Stimulated activated naive CD8-positive, alpha-beta T cell treated with anti-CD3 and anti-CD28 coated beads, Interleukin-15, amount 100 ng/mL, for 72 hours (primary cell): ENCODE results near the gene TMEM225B.
"Not testable (repeated sequence)": the region's sequence is repeated elsewhere in the genome, so short reads cannot be mapped to it uniquely, and the experiment has no call there.

ENCODE experiments used
- ATAC-seq: fragments of 150-1000 bp; cut with Tn5 transposase; 2 replicates; pipeline ENCODE4 v1.10.0; 2021; ENCODE audit warnings: mild to moderate bottlenecking, moderate library complexity
- DNase-seq, 2 donors: peaks; one replicate each; pipeline ENCODE4 v3.0.0; 2021 to 2022
- H3K27ac Mint-ChIP-seq, 2 donors: one replicate each; pipeline ENCODE4 v1.8.0; 2022; ENCODE audit warnings: mild to moderate bottlenecking in 2 of 2, mixed read lengths in 2 of 2, moderate library complexity in 2 of 2
- H3K27me3 Mint-ChIP-seq: one replicate; pipeline ENCODE4 v1.8.0; 2022; ENCODE audit warnings: mixed read lengths
- H3K4me1 Mint-ChIP-seq: one replicate; pipeline ENCODE4 v1.8.0; 2022; ENCODE audit warnings: mild to moderate bottlenecking, mixed read lengths
- H3K4me3 Mint-ChIP-seq, 2 donors: one replicate each; pipeline ENCODE4 v1.8.0; 2022; ENCODE audit warnings: mild to moderate bottlenecking in 2 of 2, mixed read lengths in 2 of 2, moderate library complexity in 1 of 2
- H3K9me3 Mint-ChIP-seq, 2 donors: one replicate each; pipeline ENCODE4 v1.8.0; 2022; ENCODE audit warnings: mixed read lengths in 2 of 2

Gene TMEM225B

DNA sequence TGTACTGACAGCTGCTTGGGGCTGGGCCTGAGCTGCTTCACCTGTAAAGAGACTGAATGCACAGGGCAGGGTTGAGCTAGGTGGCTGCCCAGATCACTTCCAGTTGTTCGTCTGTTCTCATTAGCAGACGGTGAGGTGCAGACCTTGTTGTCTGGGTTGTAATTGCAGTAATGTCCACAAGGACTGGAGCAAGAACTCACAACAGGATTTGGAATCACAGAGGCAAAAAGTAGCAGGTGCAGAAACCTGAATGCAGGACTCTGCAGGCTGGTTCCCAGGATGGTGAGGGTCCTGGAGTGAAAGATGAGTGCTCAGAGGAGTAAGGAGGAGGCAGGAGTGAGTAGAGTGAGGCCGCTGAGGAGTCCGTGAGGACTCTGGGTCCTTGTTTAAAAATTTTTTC is 27.9 kb downstream of the TMEM225B start:
- no peaks in the 10 kb centered on the region for H3K9me3 Mint-ChIP-seq
- peak overlapping the region; percentile 97 to 100 for H3K4me3 Mint-ChIP-seq
- DNase-seq (no peak), ATAC-seq (no peak)
- peak overlapping the region; percentile 99 to 100 for H3K27ac Mint-ChIP-seq
- peaks cover 94% of the 10 kb centered on the region for H3K4me1 Mint-ChIP-seq
- H3K27me3 Mint-ChIP-seq = no peaks in the 10 kb centered on the region

DNA sequence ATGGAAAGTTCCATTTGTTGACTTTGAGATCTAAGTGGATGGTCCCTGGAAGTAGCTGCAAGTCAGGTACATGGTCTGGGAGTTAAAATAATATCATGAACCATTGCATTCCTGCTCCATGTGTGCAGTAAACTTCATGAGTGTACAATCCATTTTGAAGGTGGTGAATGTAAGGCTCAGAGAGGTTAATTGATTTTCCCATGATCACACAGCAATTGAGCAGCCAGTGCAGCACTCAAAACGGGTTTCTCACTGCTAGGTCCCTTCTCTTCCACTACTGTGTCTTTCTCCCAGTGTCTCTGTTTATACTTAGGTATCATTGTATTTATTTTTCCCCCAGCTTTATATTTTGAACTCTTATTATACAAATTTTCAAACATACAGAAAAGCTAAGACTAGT is 28.6 kb downstream of the TMEM225B start:
- Mint-ChIP-seq H3K4me3 (peak overlapping the region; percentile 97 to 100), H3K9me3 (no peaks in the 10 kb centered on the region), H3K27me3 (no peaks in the 10 kb centered on the region), H3K4me1 (peaks cover 94% of the 10 kb centered on the region), H3K27ac (peak overlapping the region; percentile 99 to 100)
- DNase-seq (no peak), ATAC-seq (no peak)

DNA sequence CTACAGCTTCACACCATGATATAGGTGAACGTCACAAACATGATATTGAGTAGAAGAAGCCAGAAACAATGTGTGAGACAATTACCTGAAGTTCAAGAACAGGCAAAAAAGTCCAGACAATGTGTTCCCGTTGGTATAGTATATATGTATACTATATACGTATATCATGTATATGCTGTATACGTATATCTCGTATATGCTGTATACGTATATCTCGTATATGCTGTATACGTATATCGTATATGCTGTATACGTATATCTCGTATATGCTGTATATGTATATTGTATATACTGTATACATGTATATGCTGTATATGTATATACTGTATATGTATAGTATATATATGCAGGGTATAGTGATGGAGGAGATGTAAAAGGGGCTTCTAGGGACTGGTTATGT is 29.4 kb downstream of the TMEM225B start:
- peaks cover 94% of the 10 kb centered on the region for H3K4me1 Mint-ChIP-seq
- H3K27ac Mint-ChIP-seq = no peak overlapping the region
- no peak overlapping the region for H3K4me3 Mint-ChIP-seq
- no peaks in the 10 kb centered on the region for H3K9me3 Mint-ChIP-seq
- H3K27me3 Mint-ChIP-seq = no peaks in the 10 kb centered on the region
- no peak for ATAC-seq
- no peak for DNase-seq

DNA sequence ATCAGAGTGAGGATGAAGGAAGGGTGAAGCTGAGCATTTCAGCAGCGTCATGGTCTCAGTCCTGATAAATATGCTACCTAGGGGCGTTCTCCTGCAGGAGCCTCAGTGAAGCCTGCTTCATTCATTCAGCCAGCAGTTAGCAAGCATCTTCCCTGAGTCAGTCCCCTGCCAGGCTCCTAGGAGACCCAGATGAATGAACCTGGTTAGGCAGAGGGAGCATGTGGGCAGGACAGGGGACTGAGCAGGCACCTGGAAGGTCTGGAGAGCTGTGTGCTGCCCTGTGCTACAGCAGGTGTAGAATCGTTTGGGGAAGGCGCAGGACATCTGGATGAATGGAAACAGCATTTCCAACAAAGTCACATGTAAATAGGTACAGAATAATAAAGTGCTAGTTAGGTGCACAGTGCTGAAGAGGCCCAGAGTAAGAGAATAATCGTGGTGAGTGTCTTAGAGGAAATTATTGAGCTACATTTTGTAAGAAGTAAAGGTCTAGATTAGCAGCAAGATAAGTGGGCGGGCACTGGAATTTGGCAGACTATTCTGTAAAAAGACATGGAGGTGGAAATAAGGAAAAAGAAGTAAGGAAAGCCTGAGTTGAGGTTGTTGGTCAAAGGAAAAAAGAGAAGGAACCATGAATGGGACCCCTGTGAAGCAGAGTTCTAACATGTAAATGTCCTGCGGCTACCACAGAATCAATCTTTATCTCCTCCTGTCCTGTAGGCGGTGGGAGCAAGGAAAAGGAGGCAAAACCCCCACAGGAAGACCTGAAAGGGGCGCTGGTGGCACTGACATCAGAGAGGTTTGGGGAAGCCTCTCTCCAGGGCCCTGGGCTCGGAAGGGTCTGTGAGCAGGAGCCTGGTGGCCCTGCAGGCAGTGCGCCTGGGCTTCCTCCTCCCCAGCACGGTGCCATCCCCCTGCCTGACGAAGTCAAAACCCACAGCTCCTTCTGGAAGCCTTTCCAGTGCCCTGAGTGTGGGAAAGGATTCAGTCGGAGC is 30.7 kb downstream of the TMEM225B start:
- Mint-ChIP-seq H3K4me1 (peaks cover 92% of the 10 kb centered on the region), H3K27me3 (no peaks in the 10 kb centered on the region), H3K9me3 (no peaks in the 10 kb centered on the region), H3K27ac (peak overlapping the region in 1 of 2 donors; percentile 7), H3K4me3 (peak overlapping the region; percentile 9)
- ATAC-seq = no peak
- DNase-seq = no peak

DNA sequence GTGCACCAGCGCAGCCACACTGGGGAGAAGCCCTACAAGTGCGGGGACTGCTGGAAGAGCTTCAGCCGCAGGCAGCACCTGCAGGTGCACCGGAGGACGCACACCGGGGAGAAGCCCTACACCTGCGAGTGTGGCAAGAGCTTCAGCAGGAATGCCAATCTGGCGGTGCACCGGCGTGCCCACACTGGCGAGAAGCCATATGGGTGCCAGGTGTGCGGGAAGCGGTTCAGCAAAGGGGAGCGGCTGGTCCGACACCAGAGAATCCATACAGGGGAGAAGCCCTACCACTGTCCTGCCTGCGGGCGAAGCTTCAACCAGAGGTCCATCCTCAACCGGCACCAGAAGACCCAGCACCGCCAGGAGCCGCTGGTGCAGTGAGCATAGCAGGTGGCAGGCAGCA is 31.6 kb downstream of the TMEM225B start:
- H3K4me1 Mint-ChIP-seq = peaks cover 86% of the 10 kb centered on the region

DNA sequence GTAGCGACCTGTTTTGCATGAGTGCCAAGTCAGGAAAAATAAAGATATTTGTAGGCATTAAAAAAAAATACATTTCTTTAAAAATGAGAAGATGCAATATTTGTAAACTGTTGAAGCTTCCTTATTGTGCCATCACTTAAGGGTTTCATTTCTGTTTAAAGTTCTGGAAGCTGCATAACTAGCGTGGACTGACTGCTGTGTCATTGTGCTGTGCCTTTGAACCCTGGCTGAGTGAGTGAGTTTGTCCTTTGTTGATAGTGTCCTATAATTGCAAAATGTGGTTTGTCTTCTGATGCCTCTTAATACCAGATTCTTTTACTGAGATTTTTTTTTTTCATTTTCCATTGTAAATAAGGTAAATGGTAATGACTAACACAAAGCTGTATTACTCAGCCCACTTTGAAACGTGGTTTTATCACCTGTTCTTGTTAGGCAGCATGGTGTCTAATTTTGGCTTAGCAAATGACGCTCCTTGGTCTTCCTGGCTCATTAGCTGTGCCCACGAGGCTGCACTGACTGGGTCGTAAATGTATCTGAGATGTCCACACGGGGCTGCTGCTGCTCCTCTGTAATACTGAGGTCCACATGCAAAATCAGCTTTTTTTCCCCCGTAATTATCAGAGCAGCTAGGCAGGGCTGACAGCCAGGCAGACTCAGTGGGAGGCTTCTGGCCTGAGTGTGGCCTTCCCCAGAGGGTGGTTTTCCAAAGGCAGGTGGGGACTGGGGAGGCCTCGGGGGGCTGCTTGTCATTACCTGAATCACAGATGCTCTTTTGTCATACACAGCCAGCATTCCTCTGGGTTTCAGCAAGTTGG is 33.4 kb downstream of the TMEM225B start:
- Mint-ChIP-seq H3K9me3 (no peaks in the 10 kb centered on the region), H3K4me1 (peaks cover 82% of the 10 kb centered on the region), H3K27me3 (no peaks in the 10 kb centered on the region), H3K27ac (peak overlapping the region; percentile 92 to 95), H3K4me3 (peak overlapping the region; percentile 38 to 77)
- ATAC-seq (peak; percentile 98), DNase-seq (peak; percentile 67 to 79)

More for the DNA sequence above, 31.6 kb downstream of the TMEM225B start:
- Mint-ChIP-seq H3K27ac (peak overlapping the region in 1 of 2 donors; percentile 74), H3K27me3 (no peaks in the 10 kb centered on the region), H3K9me3 (no peaks in the 10 kb centered on the region), H3K4me3 (no peak overlapping the region)
- DNase-seq (no peak), ATAC-seq (no peak)

DNA sequence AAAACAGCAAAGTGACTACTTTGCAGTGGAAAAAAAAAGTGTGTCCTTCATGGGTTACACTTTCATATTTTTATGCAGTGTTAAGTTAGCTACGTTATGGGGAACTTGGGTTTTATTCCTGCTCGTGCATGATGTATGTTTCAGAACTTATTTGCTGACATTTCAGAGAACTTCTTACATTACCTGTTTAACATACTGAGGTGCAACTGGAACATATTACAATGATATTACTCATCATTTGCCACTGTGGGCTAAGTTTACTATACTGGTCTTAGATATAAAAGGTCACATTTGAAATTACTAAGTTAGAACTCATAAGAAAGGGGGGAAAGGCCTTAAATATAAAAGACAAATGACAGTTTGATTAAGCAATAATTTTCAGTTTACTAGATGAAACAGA is 39.3 kb downstream of the TMEM225B start:
- not testable (repeated sequence) for DNase-seq, H3K9me3 Mint-ChIP-seq, H3K27me3 Mint-ChIP-seq
- Mint-ChIP-seq H3K27ac (peak overlapping the region; percentile 89 to 93), H3K4me1 (peaks cover 89% of the 10 kb centered on the region), H3K4me3 (peak overlapping the region; percentile 56 to 70)
- ATAC-seq = peak; percentile 96

DNA sequence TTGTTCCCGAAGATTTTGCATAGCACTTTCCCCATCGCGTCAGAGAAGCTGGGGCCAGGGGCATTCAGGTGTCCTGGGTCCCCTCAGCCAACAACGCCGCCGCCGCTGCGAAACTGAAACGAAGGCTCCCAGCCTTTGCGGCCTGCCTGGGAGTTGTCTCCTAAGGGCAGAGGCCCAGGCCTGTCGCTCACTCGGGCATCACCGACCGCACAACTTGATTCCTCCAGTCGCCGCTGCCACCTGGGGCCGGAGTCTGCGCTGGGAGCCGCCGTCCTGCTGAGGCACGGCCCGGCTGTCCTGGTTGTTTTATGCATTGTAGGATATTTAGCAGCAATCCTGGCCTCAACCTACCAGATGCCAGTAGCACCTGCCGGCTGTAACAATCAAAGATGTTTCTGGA is 40.7 kb downstream of the TMEM225B start:
- H3K4me3 Mint-ChIP-seq = no peak overlapping the region
- H3K27ac Mint-ChIP-seq = peak overlapping the region in 1 of 2 donors; percentile 19
- no peaks in the 10 kb centered on the region for H3K27me3 Mint-ChIP-seq
- H3K9me3 Mint-ChIP-seq = peaks cover 7 to 10% of the 10 kb centered on the region in 2 donors
- ATAC-seq (no peak), DNase-seq (no peak)
- H3K4me1 Mint-ChIP-seq = peaks cover 88% of the 10 kb centered on the region

DNA sequence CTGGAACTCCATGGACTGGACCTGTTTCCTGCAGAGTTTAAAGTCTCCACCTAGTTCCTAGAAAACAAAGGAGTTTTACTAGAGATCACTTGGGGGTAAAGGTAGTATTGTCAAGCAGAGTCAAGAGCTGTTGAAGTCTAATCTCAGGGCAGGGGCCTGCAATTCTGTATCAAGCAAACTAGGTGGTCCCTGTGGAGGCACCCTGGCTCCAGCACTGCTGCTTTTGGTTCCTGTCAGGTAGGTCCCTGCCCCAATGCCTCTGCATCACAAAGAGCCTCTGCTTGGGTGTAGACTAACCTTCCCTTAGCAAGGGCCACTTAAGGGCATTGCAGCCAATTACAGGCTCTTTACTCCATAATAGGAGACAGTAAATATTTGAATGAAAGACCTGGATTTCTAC is 41.2 kb downstream of the TMEM225B start:
- no peak for DNase-seq
- H3K27ac Mint-ChIP-seq = peak overlapping the region in 1 of 2 donors; percentile 19
- H3K27me3 Mint-ChIP-seq = no peaks in the 10 kb centered on the region
- peaks cover 86% of the 10 kb centered on the region for H3K4me1 Mint-ChIP-seq
- no peak overlapping the region for H3K4me3 Mint-ChIP-seq
- H3K9me3 Mint-ChIP-seq = peaks cover 7 to 10% of the 10 kb centered on the region in 2 donors
- ATAC-seq = no peak

DNA sequence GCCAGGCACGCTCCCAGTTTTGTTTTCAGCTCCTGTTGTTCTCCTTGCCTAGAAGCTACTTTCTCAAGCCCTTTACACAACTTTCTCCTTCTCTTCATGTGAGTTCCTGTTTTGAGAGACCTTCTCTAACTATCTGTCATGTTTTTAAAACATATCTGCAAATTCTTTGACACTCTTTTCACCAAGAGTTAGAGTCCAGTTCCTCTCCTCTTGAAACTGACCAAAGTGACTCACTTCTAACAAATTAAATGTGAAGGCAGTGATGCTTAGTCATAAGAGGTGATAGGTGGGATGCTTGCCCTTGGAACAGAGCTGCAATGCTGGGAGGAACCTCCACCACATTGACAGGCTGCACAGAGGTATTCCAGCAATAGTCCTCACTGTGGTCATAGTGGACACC is 44.0 kb downstream of the TMEM225B start:
- Mint-ChIP-seq H3K27ac (peak overlapping the region in 1 of 2 donors; percentile 4), H3K4me3 (peak overlapping the region in 1 of 2 donors; percentile 9)
- no peak for DNase-seq

DNA sequence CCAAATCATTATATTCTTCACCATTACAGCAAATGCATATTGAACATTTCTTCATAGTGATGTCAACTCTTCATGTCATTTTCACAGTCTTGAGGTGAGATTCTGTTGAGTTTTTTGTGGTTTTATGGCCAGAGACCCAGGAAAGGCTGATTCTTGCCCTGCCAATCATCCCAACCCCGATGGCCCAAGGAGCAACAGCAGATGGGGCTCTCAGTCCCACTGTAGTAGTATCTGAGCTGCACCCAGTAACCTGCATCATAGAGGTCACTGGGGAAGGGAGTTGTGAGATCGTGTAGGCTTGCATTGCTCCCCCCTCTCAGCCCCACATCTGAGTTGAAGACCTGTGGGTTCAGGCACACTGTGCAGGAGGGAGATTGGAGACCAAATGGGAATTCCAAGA is 45.4 kb downstream of the TMEM225B start:
- H3K27me3 Mint-ChIP-seq = no peaks in the 10 kb centered on the region
- ATAC-seq (no peak), DNase-seq (no peak)
- peaks cover 58% of the 10 kb centered on the region for H3K4me1 Mint-ChIP-seq
- H3K4me3 Mint-ChIP-seq = no peak overlapping the region
- H3K27ac Mint-ChIP-seq = no peak overlapping the region
- peaks cover 7 to 10% of the 10 kb centered on the region in 2 donors for H3K9me3 Mint-ChIP-seq

More for the DNA sequence above, 44.0 kb downstream of the TMEM225B start:
- ATAC-seq = peak; percentile 30
- no peaks in the 10 kb centered on the region for H3K27me3 Mint-ChIP-seq
- H3K9me3 Mint-ChIP-seq = peaks cover 7 to 10% of the 10 kb centered on the region in 2 donors
- H3K4me1 Mint-ChIP-seq = peaks cover 67% of the 10 kb centered on the region

DNA sequence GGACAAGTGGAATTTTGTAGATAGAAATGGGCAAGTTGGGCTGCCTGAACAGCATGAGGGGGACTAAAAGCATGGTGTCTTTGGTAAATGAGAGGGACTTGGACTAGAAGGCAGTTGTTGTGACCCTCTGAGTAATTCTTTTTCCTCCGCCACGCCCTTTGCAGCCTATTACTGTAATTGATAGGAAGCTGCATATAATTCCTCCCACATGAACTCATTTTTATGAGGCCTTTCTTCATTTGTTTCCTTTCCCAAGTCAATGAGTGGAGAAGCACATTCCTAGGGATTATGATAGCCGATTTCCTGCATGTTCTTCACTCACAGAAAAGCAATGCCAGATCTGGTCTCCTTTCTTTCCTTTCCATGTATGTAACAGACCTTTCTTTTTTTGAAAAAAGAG is 46.4 kb downstream of the TMEM225B start:
- Mint-ChIP-seq H3K27me3 (no peaks in the 10 kb centered on the region), H3K4me3 (no peak overlapping the region), H3K4me1 (peaks cover 55% of the 10 kb centered on the region), H3K9me3 (peaks cover 7 to 10% of the 10 kb centered on the region in 2 donors), H3K27ac (no peak overlapping the region)
- ATAC-seq (no peak), DNase-seq (no peak)

DNA sequence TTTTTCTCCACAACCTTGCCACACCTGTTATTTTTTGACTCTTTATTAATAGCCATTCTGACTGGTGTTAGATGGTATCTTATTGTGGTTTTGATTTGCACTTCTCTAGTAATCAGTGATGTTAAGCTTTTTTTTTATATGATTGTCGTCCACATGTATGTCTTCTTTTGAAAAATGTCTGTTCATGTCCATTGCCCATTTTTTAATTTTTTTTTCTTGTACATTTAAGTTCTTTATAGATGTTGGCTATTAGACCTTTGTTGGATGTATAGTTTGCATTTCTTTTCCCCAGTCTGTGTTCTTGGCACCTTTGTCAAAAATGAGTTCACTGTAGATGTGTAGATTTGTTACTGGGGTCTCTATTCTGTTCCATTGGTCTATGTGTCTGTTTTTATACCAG is 47.5 kb downstream of the TMEM225B start:
- ATAC-seq (no peak), DNase-seq (no peak)
- H3K9me3 Mint-ChIP-seq = peaks cover 4 to 10% of the 10 kb centered on the region in 2 donors
- H3K27ac Mint-ChIP-seq = no peak overlapping the region
- no peak overlapping the region for H3K4me3 Mint-ChIP-seq
- H3K4me1 Mint-ChIP-seq = peaks cover 44% of the 10 kb centered on the region
- no peaks in the 10 kb centered on the region for H3K27me3 Mint-ChIP-seq

DNA sequence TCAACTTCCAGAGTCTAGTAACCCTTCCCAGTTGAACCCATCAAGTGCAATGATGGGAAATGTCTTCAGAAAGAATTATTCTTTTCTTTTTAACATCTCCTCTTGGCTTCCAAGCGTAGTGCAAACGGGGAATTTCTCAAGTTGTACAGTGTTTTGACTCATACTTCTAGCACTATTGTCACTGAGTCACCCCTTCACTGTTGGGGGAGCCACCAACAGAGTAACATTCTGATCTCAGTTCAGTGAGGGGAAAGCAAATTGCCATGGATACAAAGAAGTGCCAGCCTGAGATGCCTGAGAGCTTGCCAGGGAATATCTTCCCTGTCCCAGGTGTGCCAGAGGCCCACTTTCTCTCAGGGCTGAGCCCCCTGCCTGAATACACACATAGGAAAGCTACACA is 50.8 kb downstream of the TMEM225B start:
- Mint-ChIP-seq H3K27me3 (no peaks in the 10 kb centered on the region), H3K27ac (no peak overlapping the region), H3K4me1 (peaks cover 13% of the 10 kb centered on the region), H3K9me3 (no peaks in the 10 kb centered on the region), H3K4me3 (no peak overlapping the region)
- ATAC-seq (peak; percentile 89), DNase-seq (no peak)

DNA sequence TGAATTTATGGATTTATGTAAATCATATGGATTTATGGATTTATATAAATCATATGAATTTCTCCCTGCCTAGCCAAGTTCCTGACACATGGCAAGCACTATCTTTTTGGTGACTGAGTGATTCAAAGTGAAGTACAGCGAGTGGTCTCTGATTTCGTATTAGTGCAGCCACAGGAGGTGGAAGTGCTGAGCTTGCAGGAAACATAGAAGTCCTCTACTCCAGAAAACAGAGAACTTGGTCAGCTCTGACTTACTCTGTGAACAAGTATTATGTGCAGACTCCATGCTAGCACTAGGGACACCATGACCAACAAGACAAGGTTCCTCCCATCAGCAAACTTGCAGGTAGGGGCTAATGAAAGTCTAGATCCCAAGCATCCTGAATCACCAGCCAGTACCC is 53.2 kb downstream of the TMEM225B start:
- no peaks in the 10 kb centered on the region for H3K9me3 Mint-ChIP-seq
- no peak overlapping the region for H3K4me3 Mint-ChIP-seq
- peaks cover 13% of the 10 kb centered on the region for H3K4me1 Mint-ChIP-seq
- H3K27me3 Mint-ChIP-seq = no peaks in the 10 kb centered on the region
- H3K27ac Mint-ChIP-seq = no peak overlapping the region
- DNase-seq = no peak
- no peak for ATAC-seq

DNA sequence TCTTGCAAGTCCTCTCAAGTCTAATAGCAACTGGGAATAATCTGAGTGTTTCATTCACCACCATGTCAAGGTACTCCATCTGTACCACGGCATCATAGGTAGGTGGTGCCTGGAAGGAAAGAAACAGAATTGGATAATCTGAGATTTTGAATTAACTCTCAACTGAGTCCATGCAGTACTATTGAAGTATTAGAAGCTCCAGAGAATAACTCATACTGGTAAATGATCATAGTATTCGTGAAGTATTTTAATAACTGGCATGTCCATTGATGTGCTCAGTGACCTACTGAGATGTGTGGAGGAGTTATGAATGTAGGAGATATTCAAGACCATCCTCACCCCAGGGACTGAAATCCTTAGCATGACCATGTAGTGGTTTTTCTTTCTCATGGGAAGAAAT is 54.6 kb downstream of the TMEM225B start:
- Mint-ChIP-seq H3K27me3 (no peaks in the 10 kb centered on the region), H3K4me3 (no peak overlapping the region), H3K27ac (no peak overlapping the region), H3K9me3 (peaks cover 0 to 10% of the 10 kb centered on the region in 2 donors), H3K4me1 (peaks cover 19% of the 10 kb centered on the region)
- ATAC-seq (no peak), DNase-seq (no peak)
